Fibroblast of skin of right biceps (primary cell): ENCODE measurements around the gene GSC2.
"Not testable (repeated sequence)": the region's sequence is repeated elsewhere in the genome, so short reads cannot be mapped to it uniquely, and the experiment has no call there.

Experiments used
- DNase-seq: peaks from one replicate; pipeline ENCODE4 v3.0.0-alpha.2; 2013

The GSC2 gene

GRCh38 chr22:19177164-19178064 lies 27.3 kb upstream of the GSC2 start:
- no peak for DNase-seq

GRCh38 chr22:19176732-19177131 lies 26.6 kb upstream of the GSC2 start:
- no peak for DNase-seq

GRCh38 chr22:19176175-19176643 lies 26.1 kb upstream of the GSC2 start:
- peak; percentile 20 for DNase-seq

- no peak for DNase-seq
These were observed 25.6 kb upstream of the GSC2 start for GRCh38 chr22:19175602-19176174.

GRCh38 chr22:19175026-19175601 lies 25.0 kb upstream of the GSC2 start:
- no peak for DNase-seq

GRCh38 chr22:19174106-19175025 lies 24.3 kb upstream of the GSC2 start:
- DNase-seq: peak; percentile 68

GRCh38 chr22:19173047-19174035 lies 23.2 kb upstream of the GSC2 start:
- no peak for DNase-seq

- DNase-seq: no peak
These were observed 22.3 kb upstream of the GSC2 start for GRCh38 chr22:19172213-19173046.

GRCh38 chr22:19169947-19170318 lies 19.8 kb upstream of the GSC2 start:
- no peak for DNase-seq

GRCh38 chr22:19169002-19169946 lies 19.2 kb upstream of the GSC2 start:
- no peak for DNase-seq

GRCh38 chr22:19168088-19168890 lies 18.2 kb upstream of the GSC2 start:
- DNase-seq: no peak

- no peak for DNase-seq
These were observed 17.2 kb upstream of the GSC2 start for GRCh38 chr22:19167106-19167869.

- DNase-seq: no peak
These were observed 16.3 kb upstream of the GSC2 start for GRCh38 chr22:19166421-19166820.

- no peak for DNase-seq
These were observed 14.3 kb upstream of the GSC2 start for GRCh38 chr22:19164425-19164824.

GRCh38 chr22:19158649-19159048 lies 8.6 kb upstream of the GSC2 start:
- DNase-seq: not testable (repeated sequence)

GRCh38 chr22:19156109-19156508 lies 6.0 kb upstream of the GSC2 start:
- not testable (repeated sequence) for DNase-seq
